Stimulated activated memory B cell treated with anti-CD40 and anti-IgM and Interleukin-4, amounts not matched to agents 10 μg/mL and 1 μg/mL and 100 μg/mL, for 72 hours (primary cell): ENCODE results near the gene OR6C2.
"Not testable (repeated sequence)": the region's sequence is repeated elsewhere in the genome, so short reads cannot be mapped to it uniquely, and the experiment has no call there.

Source experiments
- ATAC-seq: fragments of 150-1000 bp; cut with Tn5 transposase; 2 replicates; pipeline ENCODE4 v1.10.0; 2021
- H3K27ac Mint-ChIP-seq: one replicate; pipeline ENCODE4 v1.8.0; 2022; ENCODE audit warnings: mild to moderate bottlenecking, mixed read lengths
- H3K27me3 Mint-ChIP-seq: one replicate; pipeline ENCODE4 v1.8.0; 2022; ENCODE audit warnings: mixed read lengths
- H3K36me3 Mint-ChIP-seq: one replicate; pipeline ENCODE4 v1.8.0; 2022; ENCODE audit warnings: mixed read lengths
- H3K4me1 Mint-ChIP-seq: one replicate; pipeline ENCODE4 v1.8.0; 2022; ENCODE audit warnings: mixed read lengths
- H3K4me3 Mint-ChIP-seq: one replicate; pipeline ENCODE4 v1.8.0; 2022; ENCODE audit warnings: mild to moderate bottlenecking, moderate library complexity, mixed read lengths
- H3K9me3 Mint-ChIP-seq: one replicate; pipeline ENCODE4 v1.8.0; 2022; ENCODE audit warnings: mixed read lengths

The OR6C2 gene

GRCh38 chr12:55443776-55444175, at the start of gene OR6C2:
TSS of gene OR6C2 (plus strand) at chr12:55444076. CDS start at chr12:55452214, 8,138 bp downstream.
- no peak for ATAC-seq
- peaks cover 5% of the 10 kb centered on the region for H3K36me3 Mint-ChIP-seq
- peaks cover 11% of the 10 kb centered on the region for H3K27me3 Mint-ChIP-seq
- H3K4me3 Mint-ChIP-seq, result no peak within 1 kb of the TSS
- H3K4me1 Mint-ChIP-seq, result peaks cover 5% of the 10 kb centered on the region
- peaks cover 10% of the 10 kb centered on the region for H3K9me3 Mint-ChIP-seq
- H3K27ac Mint-ChIP-seq, result no peak within 1 kb of the TSS

- no peaks in the 10 kb centered on the region for H3K36me3 Mint-ChIP-seq
- H3K4me1 Mint-ChIP-seq, result no peaks in the 10 kb centered on the region
- no peaks in the 10 kb centered on the region for H3K9me3 Mint-ChIP-seq
- H3K27me3 Mint-ChIP-seq, result no peaks in the 10 kb centered on the region
- H3K4me3 Mint-ChIP-seq, result no peak overlapping the region
- ATAC-seq, result no peak
- no peak overlapping the region for H3K27ac Mint-ChIP-seq
Measured at GRCh38 chr12:55396326-55396725, 47.5 kb upstream of the OR6C2 start.

DNA sequence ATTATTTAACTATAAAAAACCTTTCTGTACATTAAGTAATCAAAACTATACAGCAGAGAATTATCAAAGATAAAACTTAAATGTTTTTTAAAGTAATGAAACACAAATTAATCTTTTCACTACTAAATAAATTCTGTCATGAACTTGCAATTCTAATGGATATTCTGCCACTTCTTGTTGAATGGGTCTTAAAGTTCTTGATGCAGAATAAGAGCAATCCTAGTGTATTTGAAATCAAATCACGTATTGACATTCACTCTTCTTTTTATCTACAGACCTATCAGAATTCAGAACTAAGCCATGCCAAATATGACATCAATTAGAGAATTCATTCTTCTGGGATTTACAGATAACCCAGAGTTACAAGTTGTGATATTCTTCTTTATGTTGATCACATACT, 43.6 kb upstream of the OR6C2 start, which contains the start of gene OR6C65:
Gene OR6C65, plus strand, starts transcription at position 301 of the 400 bp plus-strand sequence. Its CDS starts 0 bp downstream, at position 301.
- Mint-ChIP-seq H3K9me3 (no peaks in the 10 kb centered on the region), H3K27me3 (no peaks in the 10 kb centered on the region), H3K36me3 (no peaks in the 10 kb centered on the region), H3K27ac (no peak within 1 kb of the TSS), H3K4me3 (no peak within 1 kb of the TSS), H3K4me1 (no peaks in the 10 kb centered on the region)
- ATAC-seq, result no peak

DNA sequence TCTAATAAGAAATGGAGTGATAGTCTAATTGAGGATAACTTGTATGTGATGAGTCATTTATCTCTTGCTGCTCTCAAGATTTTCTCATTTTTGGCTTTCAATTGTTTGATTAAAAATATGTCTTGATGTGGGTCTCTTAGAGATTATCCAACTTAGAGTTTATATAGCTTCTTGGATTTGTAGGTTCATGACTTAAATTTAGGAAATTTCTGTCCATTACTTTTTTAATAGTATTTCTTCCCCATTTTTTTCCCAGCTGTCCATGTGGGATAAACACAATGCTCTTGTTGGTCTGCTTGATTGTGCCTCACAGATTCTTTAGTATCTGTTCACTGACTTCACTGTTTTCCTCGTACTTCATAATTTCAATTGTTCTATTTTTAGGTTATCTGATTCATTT, 36.0 kb upstream of the OR6C2 start:
- Mint-ChIP-seq H3K9me3 (peaks cover 6% of the 10 kb centered on the region), H3K27ac (no peak overlapping the region), H3K27me3 (no peaks in the 10 kb centered on the region), H3K4me1 (no peaks in the 10 kb centered on the region), H3K36me3 (no peaks in the 10 kb centered on the region), H3K4me3 (no peak overlapping the region)
- no peak for ATAC-seq

DNA sequence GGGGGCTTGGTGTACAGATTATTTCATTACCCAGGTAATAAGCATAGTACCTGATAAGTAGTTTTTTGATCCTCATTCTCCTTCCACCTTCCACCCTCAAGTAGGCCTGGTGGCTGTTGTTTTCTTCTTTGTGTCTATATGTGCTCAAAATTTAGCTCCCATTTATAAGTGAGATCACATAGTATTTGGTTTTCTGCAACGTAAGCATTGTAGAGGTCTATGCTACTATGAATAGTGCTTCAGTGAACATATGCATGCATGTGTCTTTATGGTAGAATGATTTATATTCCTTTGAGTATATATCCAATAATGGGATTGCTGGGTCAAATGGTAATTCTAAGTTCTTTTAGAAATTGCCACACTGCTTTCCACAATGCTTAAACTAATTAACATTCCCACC, 34.7 kb upstream of the OR6C2 start:
- H3K4me3 Mint-ChIP-seq, H3K36me3 Mint-ChIP-seq, H3K4me1 Mint-ChIP-seq, H3K9me3 Mint-ChIP-seq, H3K27ac Mint-ChIP-seq, H3K27me3 Mint-ChIP-seq, ATAC-seq: not testable (repeated sequence)

DNA sequence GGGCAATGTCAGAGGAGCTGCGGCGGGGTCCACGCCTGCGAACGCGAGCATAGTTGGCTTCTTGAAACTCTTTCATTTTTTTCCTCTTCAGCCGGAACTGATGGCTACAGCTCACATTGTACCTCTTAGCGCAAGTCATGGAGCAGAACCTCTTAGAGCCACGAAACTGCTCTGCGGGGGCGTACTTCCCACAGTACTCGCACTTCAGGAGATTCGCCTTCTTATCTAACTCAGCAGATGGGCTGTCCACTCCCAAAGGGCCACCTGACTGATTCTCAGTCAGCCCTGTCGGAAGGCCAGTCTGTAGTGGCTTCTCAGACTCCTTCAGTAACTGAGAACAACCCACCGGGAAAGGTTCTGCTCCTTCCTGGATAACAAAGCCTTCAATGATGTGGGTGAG, 31.7 kb upstream of the OR6C2 start:
- H3K36me3 Mint-ChIP-seq, H3K27ac Mint-ChIP-seq, H3K4me1 Mint-ChIP-seq, H3K4me3 Mint-ChIP-seq, H3K9me3 Mint-ChIP-seq, ATAC-seq: not testable (repeated sequence)
- peaks cover 21% of the 10 kb centered on the region for H3K27me3 Mint-ChIP-seq

DNA sequence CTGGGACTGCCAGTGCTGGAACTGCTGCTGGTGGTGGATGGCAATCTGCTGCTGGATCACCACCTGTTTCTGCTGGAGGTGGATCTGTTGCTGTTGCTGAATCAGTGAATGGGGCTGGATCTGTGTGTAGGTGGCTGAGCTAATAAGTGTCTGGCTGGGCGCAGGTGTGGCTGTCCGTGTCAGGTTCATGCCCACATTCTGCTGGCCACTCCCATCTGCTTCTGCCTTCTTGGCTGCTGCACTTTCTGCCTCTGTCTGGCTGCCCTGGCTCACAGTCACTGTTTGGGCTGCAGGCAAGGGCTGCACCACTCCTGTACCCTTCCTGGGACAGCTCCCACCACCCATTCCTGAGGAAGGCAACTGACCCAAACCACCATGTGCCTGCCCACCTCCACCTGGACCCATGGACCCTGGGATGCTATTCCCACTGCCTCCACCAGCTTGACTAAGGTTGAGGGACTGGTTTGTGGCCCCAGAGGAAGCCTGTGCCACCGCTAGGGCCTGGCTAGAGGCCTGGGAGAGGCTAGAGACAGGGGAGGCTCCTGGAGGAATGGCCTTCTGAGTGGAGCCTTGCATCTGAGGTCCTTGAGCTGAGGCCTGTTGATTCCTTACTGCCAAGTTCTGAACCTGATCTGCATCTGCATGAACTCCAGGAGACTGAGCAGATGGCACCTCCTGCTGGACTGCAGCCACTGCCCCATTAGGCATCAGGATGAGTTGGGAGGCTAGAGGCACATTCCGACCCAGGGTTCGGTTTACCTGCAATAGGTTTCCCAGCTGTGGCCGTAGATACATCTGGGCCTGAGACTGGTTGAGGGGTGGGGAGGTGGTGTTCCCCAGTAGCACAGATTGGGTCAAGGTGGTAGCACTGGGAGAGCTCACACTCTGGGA, 30.1 kb upstream of the OR6C2 start:
- H3K4me3 Mint-ChIP-seq, H3K36me3 Mint-ChIP-seq, H3K27ac Mint-ChIP-seq, H3K4me1 Mint-ChIP-seq, H3K9me3 Mint-ChIP-seq: not testable (repeated sequence)
- ATAC-seq, result peak; percentile 7
- H3K27me3 Mint-ChIP-seq, result peaks cover 37% of the 10 kb centered on the region

DNA sequence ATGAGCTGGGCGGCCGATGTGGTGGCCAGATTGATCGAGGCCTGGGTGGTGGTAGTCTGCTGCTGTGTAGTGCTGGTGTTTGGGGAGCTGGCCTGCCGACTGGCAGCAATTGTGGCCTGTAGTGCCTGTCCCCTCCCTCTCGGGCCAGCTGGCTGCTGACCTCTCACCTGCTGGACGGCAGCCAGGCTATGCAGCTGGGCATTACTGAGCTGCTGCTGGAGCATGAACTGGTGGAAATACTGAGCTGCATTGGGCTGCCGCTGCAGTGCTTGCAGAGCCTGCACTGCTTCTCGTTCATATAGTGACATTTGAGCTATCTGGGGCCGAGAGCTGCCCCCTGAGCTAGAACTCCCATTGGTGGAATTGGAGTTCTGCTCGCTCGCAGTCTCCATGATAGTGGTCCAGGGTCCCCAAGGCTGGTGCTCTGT, 29.5 kb upstream of the OR6C2 start:
- H3K27ac Mint-ChIP-seq, ATAC-seq, H3K36me3 Mint-ChIP-seq, H3K9me3 Mint-ChIP-seq, H3K4me3 Mint-ChIP-seq, H3K4me1 Mint-ChIP-seq: not testable (repeated sequence)
- peaks cover 44% of the 10 kb centered on the region for H3K27me3 Mint-ChIP-seq

DNA sequence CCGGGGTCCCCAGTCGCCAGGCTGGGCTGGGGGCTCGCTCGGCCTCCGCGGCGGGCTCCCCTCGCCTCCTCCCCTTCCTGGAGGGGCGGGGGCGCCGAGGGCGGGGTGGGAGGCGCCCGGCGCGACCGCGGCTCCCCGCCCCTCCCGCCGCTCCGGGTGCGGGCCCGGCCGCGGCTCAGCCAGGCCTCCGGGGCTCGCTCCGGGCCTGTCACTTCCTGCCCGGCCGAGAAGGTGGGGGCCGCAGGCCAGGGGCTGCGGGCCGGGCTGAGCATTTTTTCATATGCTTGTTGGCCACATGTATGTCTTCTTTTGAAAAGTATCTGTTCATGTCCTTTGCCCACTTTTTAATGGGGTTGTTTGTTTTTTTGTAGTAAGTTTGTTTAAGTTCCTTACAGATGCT, 29.0 kb upstream of the OR6C2 start:
- H3K4me3 Mint-ChIP-seq, result peak overlapping the region; percentile 39
- H3K36me3 Mint-ChIP-seq, H3K4me1 Mint-ChIP-seq, H3K9me3 Mint-ChIP-seq, H3K27ac Mint-ChIP-seq: not testable (repeated sequence)
- ATAC-seq, result peak; percentile 73
- H3K27me3 Mint-ChIP-seq, result peaks cover 48% of the 10 kb centered on the region

- Mint-ChIP-seq H3K27me3 (peaks cover 48% of the 10 kb centered on the region), H3K4me1 (peaks cover 8% of the 10 kb centered on the region), H3K36me3 (no peaks in the 10 kb centered on the region), H3K9me3 (no peaks in the 10 kb centered on the region), H3K27ac (no peak overlapping the region), H3K4me3 (no peak overlapping the region)
- no peak for ATAC-seq
Measured at GRCh38 chr12:55416961-55417360, 26.9 kb upstream of the OR6C2 start.

GRCh38 chr12:55420307-55420962, 23.4 kb upstream of the OR6C2 start:
- peaks cover 43% of the 10 kb centered on the region for H3K27me3 Mint-ChIP-seq
- peaks cover 3% of the 10 kb centered on the region for H3K4me1 Mint-ChIP-seq
- no peak overlapping the region for H3K4me3 Mint-ChIP-seq
- no peak for ATAC-seq
- H3K27ac Mint-ChIP-seq, result no peak overlapping the region
- no peaks in the 10 kb centered on the region for H3K9me3 Mint-ChIP-seq
- H3K36me3 Mint-ChIP-seq, result no peaks in the 10 kb centered on the region

DNA sequence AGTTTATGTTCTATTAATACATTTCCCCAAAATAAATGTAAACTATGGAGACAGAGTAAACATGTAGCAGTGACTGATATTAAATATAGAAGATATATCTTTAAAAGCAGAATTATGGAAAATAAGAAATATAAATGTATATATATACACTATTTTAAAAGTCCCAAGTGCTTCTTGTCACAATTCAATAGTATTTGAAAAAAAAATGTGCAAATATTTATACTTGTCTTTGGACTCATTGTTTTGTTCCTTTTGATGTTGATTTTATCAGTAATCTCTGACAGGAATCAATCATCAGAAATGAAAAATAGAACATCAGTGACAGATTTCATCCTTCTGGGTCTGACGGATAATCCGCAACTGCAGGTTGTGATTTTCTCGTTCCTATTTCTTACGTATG, 17.9 kb upstream of the OR6C2 start, which contains the start of gene OR6C76:
Gene OR6C76, plus strand, starts transcription at position 301 of the 400 bp plus-strand sequence. Its CDS starts 0 bp downstream, at position 301.
- no peak for ATAC-seq
- H3K36me3 Mint-ChIP-seq, result no peaks in the 10 kb centered on the region
- no peaks in the 10 kb centered on the region for H3K9me3 Mint-ChIP-seq
- no peak within 1 kb of the TSS for H3K27ac Mint-ChIP-seq
- H3K4me1 Mint-ChIP-seq, result no peaks in the 10 kb centered on the region
- H3K27me3 Mint-ChIP-seq, result peaks cover 9% of the 10 kb centered on the region
- no peak within 1 kb of the TSS for H3K4me3 Mint-ChIP-seq

DNA sequence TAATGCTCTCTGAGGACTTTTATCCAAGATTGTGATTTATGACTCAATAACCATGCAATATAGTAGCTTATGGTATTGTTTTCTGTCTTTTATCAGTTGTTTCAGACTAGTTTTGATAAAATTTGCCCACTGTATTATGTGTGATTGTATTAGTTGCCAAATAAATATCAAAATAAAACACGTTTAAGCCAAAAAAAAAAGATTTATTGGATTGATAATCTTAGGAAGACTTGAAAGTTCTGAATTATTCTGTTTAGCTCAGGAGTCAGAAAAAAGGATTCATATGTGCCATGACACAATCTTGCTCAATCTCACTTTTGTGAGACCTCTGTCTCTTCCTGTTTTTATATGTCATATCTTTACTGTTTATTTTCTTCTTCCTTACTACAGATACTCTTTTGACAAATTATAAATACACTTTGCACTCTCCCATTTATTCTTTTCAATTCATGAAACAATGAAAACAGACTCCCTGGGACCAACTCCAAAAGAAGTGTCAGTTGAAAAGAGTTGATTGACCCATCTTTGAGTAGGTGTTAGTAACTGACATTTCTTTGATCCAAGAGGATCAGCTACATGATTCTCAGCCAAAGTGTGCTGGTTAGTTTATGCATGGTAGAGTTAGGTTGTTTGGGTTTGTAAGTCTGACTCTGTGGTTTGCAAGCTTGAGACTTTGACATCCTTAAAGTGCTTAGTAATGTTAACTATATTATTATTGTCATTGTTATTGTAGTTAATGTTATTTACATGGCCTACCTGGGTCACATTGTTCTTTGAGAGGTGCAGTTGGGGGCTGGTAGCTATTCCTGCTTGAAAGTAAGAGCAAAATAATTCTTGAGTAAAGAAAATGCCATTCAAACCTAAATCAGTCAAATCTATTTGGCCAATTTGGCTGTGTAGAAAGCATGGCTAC, 15.3 kb upstream of the OR6C2 start:
- no peaks in the 10 kb centered on the region for H3K9me3 Mint-ChIP-seq
- H3K36me3 Mint-ChIP-seq, result no peaks in the 10 kb centered on the region
- H3K4me1 Mint-ChIP-seq, result no peaks in the 10 kb centered on the region
- no peak for ATAC-seq
- no peak overlapping the region for H3K4me3 Mint-ChIP-seq
- H3K27ac Mint-ChIP-seq, result no peak overlapping the region
- H3K27me3 Mint-ChIP-seq, result peaks cover 18% of the 10 kb centered on the region

DNA sequence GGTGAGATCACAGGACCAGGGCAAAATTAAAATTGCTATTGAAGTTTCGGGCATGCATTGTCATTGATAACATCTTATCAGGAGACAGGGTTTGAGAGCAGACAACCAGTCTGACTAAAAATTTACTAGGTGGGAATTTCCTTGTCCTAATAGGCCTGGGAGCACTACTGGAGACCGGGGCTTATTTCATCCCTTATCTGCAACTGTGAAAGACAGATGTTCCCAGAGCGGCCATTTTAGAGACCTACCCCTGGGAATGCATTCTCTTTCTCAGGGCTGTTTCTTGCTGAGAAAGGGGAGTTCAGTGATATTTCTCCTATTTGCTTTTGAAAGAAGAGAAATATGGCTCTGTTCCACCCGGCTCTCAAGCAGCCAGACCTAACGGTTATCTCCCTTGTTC, 2.6 kb upstream of the OR6C2 start:
- H3K4me1 Mint-ChIP-seq, H3K36me3 Mint-ChIP-seq, H3K4me3 Mint-ChIP-seq, ATAC-seq, H3K27ac Mint-ChIP-seq: not testable (repeated sequence)
- peaks cover 10% of the 10 kb centered on the region for H3K9me3 Mint-ChIP-seq
- H3K27me3 Mint-ChIP-seq, result peaks cover 11% of the 10 kb centered on the region

DNA sequence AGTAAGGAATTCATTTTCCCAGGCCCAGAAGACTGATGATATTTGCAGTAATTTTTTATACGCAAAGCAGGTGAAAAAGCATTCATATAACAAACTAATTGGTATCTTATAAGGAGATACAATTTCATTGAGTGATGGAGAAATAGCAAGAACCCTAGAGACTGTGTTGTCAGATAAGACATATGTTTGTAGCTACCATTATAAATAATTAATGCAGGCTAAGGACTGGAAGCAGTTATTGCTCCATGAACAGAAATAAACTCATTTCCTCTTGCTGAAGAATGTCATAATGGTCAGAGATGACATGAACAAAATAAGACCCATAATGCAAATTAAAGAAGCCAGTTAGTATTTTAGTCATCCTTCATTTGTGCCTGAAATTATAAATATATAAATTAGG, 1.5 kb downstream of the OR6C2 start:
- no peak overlapping the region for H3K27ac Mint-ChIP-seq
- no peaks in the 10 kb centered on the region for H3K36me3 Mint-ChIP-seq
- H3K4me1 Mint-ChIP-seq, result peaks cover 5% of the 10 kb centered on the region
- peaks cover 4% of the 10 kb centered on the region for H3K9me3 Mint-ChIP-seq
- ATAC-seq, result no peak
- no peaks in the 10 kb centered on the region for H3K27me3 Mint-ChIP-seq
- no peak overlapping the region for H3K4me3 Mint-ChIP-seq
